C4-2B (cell line): ENCODE data around the gene L3MBTL4.

ENCODE experiments used
- CTCF ChIP-seq: fragments of 450-650 bp; conservative IDR thresholded peaks from 2 replicates; pipeline ENCODE4 v1.5.1; 2017; ENCODE audit warnings: mild to moderate bottlenecking
- ZFX ChIP-seq: fragments of 450-650 bp; IDR thresholded peaks from 2 replicates; pipeline ENCODE4 v1.6.1; 2017

- TF ChIP-seq CTCF (no peak), ZFX (no peak)
Observed at GRCh38 chr18:6017171-6017570, 397.5 kb downstream of the L3MBTL4 start.
